ENCODE data around the gene CTNND2.

Gene CTNND2

GRCh38 chr5:10987276-10987924, 916.8 kb downstream of the CTNND2 start:
- DNase-seq (ENCODE audit: low read depth in 2 of 2) = no peak

DNA sequence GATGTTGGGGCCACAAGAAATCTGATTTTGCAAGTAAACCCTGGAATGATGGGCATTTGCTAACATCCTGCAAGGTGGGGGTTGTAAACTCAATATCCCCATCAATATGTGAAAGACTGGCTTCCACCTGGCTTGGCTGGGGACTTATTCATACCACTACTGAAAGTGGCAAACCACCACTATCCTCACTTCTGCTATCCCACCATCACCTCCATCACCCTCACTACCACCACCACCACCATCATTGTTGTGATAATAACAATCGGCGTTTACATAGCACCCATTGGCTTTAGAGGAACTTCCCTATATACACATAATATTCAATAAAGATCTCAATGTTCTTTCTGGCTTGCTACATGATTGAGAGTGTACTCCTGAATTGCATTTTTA, 918.5 kb downstream of the CTNND2 start:
- DNase-seq (ENCODE audit: low read depth in 2 of 2) = no peak

DNA sequence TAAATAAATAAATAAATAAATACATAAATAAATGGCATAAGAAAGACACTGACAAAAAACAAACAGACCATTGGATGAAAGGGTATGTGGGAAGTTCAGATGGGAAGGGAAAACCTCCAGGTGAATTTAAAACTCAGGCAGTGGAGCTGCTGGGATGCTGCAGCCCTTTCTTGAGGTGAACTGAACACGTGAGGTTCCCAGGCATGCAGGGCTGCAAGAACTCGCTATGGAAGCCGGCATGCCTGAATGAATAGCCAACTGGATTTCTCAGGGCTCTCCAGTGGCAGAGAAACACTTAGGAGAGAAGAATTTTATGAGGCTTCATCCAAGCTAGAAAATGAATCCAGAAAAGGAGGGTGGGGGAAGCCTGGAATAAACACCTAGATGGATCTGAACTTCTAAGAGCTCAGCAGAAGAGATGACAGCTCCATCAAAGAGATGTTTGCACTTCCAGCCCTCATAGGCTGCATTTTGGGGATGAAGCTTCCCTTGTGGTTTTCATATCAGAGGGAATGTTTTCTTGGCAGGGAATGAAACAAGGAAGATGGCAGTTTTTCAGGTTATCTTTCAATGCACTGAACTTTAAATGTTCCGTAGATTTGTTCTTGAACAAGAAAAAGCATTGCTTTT, 919.0 kb downstream of the CTNND2 start:
- no peak for DNase-seq (ENCODE audit: low read depth in 2 of 2)

DNA sequence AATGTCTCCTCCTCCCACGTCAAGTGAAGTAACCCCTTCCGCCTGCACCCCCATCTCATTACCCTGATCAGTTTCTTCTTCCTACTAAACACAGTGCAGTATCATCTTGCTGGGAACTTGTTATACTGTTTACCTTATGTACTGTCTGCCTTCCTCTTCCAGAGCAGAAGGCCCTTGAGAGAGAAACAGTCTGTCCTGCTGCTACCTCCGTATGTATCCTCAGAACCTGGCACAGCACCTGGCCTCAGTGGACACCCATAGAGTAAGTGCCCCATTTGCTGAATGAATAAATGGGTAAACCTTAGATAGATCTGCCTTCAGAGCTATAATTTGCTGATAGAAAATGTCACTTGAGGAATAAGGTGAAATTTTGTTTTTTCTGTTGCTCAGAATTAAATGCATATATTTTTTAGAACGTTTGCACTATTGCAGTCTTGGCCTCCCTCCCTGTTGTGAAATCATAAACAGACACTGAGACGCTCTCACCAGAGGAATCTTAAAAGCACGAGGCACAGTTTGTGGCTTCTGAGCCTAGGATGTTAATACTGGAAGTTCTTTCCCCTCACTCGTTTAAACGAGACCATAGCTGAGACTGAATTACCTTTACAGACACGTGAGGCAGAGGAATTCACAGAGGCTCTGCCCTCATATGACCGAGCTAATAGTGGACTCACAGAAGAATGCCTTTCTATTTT, 920.1 kb downstream of the CTNND2 start:
- DNase-seq (ENCODE audit: low read depth in 2 of 2) = no peak

DNA sequence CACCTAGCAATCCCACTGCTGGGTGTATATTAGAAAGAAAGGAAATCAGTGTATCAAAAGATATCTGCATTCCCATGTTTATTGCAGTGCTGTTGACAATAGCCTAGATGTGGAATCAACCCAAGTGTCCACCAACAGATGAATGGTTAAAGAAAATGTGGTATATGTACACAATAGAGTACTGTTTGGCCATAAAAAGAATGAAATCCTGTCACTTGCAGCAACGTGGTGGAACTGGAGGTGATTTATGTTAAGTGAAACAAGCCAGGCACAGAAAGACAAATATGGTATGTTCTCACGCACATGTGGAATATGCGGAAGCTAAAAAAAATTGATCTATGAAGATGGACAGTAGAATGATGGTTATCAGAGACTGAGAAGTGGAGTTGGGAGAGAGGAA, 921.6 kb downstream of the CTNND2 start:
- no peak for DNase-seq (ENCODE audit: low read depth in 2 of 2)

- no peak for DNase-seq (ENCODE audit: low read depth in 2 of 2)
Measured at GRCh38 chr5:10981932-10982331, 922.3 kb downstream of the CTNND2 start.

DNA sequence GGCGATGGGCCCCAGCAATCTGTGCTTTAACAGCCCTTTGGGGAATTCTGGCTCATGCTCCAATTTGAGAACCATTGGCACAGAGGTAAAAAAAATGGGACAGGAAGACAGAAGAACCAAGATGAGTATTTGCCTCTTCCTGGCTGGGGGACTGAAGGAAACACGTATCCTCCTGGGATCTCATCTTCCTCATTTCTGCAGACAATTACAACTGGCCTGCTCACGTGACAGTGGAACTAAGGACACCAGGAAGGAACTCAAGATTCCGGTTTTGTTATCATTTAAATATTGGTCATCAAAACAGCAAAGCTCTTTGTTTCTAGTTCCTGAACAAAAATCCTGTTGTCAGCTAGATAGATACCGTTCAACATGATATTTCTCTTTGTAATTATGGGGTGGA, 927.2 kb downstream of the CTNND2 start:
- no peak for DNase-seq (ENCODE audit: low read depth in 2 of 2)

DNA sequence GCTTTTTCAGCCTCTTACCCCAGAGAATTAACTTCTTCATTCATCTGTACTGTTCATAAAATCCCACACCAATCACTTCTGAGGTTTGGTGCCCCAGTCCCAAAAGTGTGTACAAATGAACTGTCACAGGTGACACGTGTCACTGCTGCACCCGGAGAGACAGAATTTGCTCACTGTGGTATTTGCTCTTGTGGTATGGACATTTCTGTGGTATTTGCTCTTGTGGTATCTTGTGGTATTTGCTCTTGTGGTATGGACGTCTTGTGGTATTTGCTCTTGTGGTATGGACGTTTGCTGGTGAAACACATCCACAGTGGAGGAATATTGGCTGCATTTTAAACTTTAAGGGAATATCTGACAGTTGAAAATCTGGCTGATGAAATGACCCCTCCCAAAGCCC, 928.3 kb downstream of the CTNND2 start:
- no peak for DNase-seq (ENCODE audit: low read depth in 2 of 2)

- DNase-seq (ENCODE audit: low read depth in 2 of 2) = no peak
Measured at GRCh38 chr5:10974850-10975249, 929.4 kb downstream of the CTNND2 start.

DNA sequence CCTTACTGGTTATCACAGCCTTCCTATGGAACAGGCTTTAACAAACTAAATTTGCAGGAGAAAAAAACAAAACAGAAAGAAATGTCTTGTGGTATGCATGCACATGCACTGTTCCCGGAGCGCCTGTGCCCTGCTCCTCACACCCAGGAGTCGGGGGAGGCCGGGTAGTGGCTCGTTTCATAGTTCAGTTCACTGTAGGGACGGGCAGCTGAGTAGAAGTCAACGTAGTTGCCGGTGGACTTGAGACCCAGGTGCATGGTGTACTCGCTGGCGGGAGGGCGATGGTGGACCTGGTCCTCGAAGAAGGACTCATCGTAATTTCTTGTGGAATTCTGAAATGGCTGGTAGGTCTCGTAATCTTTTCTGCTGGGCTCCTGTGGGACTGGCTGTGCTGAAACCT, 930.9 kb downstream of the CTNND2 start:
- DNase-seq (ENCODE audit: low read depth in 2 of 2) = no peak

DNA sequence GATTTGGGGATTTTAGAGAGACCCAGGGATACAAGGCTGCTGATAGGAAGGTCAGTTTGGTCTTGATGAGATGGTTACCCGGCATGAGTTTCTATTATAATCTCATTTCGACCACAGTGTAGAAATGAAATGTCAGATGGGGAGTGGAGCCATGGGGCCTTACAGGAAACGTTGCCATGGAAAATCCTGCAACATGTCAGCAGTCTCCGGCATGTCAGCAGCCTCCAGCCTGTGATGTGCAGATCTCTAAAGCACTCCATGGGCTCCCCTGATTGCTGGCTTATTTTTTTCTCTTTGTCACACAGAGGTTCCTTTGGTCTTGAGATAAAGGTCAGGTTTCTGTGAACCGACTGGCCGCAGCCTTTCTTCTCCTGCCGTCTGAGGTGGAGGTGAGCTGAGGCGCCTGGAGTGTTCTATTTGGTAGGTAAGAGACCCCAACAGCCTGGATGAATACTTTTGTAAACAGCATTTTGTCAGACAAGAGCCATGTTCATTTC, 934.5 kb downstream of the CTNND2 start:
- DNase-seq (ENCODE audit: low read depth in 2 of 2) = no peak

DNA sequence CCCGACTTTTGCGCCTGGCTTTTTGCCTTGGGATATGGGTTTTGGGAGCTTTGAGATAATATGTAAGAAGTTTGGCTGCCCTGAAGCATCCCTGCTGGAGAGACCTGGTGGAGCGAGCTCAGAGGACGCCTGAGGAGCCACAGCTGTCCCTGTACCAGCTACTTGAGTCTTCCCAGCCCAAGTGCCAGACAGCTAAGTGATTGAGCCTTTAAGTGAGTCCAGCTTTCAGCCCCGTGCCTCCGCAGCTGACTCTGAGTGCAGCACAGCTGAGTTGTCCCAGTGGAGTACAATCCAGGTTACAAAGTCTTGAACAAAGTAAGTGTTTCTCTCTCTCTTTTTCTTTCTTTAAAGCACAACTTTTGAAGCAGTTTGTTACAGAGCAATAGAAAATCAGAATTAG, 939.4 kb downstream of the CTNND2 start:
- no peak for DNase-seq (ENCODE audit: low read depth in 2 of 2)

DNA sequence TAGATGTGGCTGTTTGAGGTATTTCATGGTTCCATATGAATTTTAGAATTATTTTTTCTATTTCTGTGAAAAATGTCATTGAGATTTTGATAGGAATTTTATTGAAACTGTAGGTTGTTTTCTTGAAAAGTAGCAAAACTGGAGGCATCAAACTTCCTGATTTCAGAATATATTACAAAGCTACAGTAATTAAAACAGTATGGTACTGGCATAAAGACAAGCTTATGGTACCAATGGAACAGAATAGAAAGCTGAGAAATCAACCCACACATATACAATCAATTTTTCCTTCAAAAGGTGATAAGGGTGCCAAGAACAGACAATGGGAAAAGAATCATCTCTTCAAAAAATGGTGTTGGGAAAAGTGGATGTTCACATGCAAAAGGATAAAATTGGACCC, 945.5 kb downstream of the CTNND2 start:
- no peak for DNase-seq (ENCODE audit: low read depth in 2 of 2)

GRCh38 chr5:10949856-10950630, 954.2 kb downstream of the CTNND2 start:
- DNase-seq (ENCODE audit: low read depth in 2 of 2) = no peak

- DNase-seq (ENCODE audit: low read depth in 2 of 2) = no peak
Measured at GRCh38 chr5:10946050-10946449, 958.2 kb downstream of the CTNND2 start.

- DNase-seq (ENCODE audit: low read depth in 2 of 2) = no peak
Measured at GRCh38 chr5:10941900-10942299, 962.3 kb downstream of the CTNND2 start.

GRCh38 chr5:10936081-10936855, 968.0 kb downstream of the CTNND2 start:
- no peak for DNase-seq (ENCODE audit: low read depth in 2 of 2)

- DNase-seq (ENCODE audit: low read depth in 2 of 2) = no peak
Measured at GRCh38 chr5:10935536-10935935, 968.7 kb downstream of the CTNND2 start.

- no peak for DNase-seq (ENCODE audit: low read depth in 2 of 2)
Measured at GRCh38 chr5:10934783-10935355, 969.4 kb downstream of the CTNND2 start.

DNA sequence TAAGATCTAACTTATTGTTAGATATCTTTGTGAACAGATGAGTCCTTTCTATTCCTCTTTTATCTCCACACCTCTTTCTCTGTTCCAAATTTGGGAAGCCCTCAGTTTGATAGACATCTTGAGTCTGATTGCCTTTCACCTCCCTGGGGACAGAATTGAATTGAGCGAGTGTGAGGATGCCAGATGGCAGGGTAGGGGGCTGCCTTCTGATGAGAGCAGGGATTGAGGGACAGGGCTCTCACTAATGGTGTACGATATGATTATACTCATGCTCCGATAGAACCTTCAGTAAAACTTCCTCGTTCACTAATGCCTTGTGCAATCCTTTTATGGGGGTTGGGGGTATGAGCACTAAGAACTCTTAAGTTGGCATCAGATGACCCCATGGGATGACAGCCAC, 971.1 kb downstream of the CTNND2 start:
- no peak for DNase-seq (ENCODE audit: low read depth in 2 of 2)

DNA sequence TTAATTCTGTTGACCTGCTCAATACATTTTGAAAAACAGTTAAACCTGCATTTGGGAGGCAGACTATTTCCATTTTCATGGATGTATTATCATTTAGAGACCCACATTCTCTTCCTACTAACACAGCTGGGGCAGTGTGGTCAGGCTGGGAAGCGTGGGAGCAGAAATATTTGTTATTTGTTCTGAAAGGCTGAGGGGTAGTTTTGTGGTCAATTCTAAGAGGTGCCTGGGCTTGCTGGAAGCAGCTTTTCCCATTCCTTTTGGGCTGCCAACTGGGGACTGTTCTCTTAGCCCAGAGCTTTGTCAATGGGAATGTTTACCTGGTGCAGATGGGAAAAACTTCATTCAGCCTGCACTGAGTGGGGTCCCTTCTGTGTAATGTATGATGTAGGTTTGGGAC, 971.8 kb downstream of the CTNND2 start:
- DNase-seq (ENCODE audit: low read depth in 2 of 2) = no peak
